C1 segment of cervical spinal cord (tissue), 14 donors: ENCODE data around the gene UBA52.

Source experiments
- DNase-seq, 14 donors: peaks; one replicate each; lab custom pipeline; 2025; lab: John Stamatoyannopoulos, UW

The UBA52 gene

GRCh38 chr19:18608102-18608804, 36.6 kb downstream of the UBA52 start:
- DNase-seq = no peak

GRCh38 chr19:18608805-18609716, 37.4 kb downstream of the UBA52 start:
- DNase-seq = no peak

- no peak for DNase-seq
These were observed 38.0 kb downstream of the UBA52 start for GRCh38 chr19:18609717-18610051.

- DNase-seq = no peak
These were observed 38.5 kb downstream of the UBA52 start for GRCh38 chr19:18610245-18610555.

GRCh38 chr19:18610556-18611326, 39.1 kb downstream of the UBA52 start:
- DNase-seq = no peak

DNA sequence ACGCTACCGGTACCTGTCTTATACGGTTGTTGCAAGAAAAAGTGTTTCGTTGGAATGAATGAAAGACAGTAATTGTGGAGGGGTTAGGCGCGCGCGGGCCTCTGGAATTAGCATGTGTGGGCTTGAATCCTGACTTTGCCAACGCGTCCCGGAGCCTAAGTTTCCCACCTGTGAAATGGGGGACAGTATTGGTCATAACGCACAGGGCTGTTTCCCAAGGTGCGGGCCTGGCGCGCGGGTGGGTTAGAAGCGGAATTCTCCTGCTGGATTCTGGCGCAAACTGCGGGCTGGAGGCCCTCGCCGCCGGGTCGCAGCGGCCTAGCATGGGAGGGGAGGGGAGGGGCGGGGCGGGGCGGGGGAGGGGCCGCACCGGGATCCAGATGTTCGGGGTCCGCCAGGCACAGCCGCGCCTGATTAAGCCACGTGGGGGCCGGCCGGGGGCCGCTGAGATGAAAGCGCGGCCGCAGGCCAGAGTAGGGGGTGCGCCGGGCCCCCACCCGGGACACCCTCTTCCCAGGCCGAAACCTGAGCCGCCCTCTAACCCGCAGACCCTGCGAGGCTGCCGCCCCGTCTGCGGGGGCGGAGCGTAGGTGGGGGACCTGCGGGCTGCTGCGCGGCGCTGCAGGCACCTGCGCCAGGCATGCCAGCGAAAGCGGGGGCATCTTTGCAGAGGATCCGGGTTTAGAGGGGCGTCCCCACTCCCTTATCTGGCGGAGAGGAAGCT, 39.8 kb downstream of the UBA52 start:
- no peak for DNase-seq

DNA sequence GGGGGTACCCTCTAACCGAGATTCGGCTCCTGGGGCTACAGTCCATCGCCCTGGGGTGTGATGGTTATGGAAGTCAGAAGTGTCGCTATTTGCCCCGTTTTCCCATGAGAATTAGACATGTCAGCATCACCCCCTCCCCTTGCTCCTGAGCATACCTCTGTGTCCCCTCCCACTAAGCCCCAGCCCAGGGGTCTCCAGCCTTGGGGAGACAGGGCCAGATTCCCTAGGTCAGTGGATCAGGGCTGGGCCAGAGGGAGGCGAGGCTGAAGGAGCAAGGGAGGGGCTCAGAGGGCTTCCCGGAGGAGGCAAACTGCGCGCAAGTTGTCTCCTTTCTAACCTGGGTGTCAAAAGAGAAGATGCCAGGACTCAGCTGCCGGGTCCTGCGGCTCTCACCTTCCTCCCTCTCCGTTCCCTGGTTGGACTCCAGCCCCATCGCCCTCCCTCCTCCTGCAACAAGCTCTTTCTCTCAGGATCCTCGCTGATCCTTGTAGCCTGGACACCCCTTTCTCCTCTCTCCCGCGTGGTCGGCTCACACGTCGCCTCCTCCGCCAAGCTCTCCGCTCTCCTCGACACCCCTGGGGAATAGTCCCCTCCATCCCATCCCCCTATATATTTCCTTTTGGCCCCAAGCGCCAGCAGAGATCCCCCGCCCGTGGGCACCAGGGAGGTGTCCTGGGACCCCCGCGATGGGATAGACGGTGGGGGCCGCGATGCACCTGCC, 40.6 kb downstream of the UBA52 start:
- no peak for DNase-seq

DNA sequence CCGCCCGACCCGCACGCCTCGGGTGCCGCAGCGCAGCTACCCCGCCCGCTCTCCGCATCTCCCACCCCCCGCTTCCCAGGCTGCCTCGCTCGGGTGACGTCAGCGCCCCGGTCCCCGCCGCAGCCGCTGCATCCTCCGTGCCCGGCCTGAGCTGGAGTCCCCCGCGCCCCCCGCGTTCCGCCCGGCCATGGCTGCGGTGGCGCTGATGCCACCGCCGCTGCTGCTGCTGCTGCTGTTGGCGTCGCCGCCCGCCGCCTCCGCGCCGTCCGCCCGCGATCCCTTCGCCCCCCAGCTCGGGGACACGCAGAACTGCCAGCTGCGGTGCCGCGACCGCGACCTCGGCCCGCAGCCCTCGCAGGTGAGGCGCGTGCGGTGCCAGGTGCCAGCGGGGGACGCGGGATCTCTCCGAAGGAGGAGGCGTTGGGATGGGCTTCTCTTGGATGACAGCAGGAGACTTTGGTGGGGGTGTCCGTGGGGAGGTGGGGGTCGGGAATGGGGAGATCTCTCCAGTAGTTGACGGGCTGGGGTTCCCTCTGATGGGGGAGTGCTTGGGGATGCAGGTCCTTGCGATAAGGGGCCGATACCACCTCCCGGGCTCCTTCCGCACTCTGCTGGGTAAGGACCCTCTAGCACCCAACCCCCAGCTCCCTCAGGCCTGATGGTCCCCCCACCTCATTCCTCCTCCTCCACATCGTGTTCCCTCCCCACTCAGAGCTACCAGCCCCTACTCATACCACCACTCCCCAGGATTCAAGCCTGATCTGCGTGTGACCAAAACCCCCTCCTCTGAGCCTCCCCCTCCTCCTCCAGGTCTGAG, 41.3 kb downstream of the UBA52 start, which contains the start of gene TMEM59L:
Gene TMEM59L (plus strand): TSS at position 99 of the 817 bp plus-strand sequence. CDS start 89 bp downstream, at position 188.
- DNase-seq = peak in 10 of 14 donors; percentile 7 to 45 (median 24)

- DNase-seq = no peak
These were observed 42.1 kb downstream of the UBA52 start for GRCh38 chr19:18613589-18614234.

DNA sequence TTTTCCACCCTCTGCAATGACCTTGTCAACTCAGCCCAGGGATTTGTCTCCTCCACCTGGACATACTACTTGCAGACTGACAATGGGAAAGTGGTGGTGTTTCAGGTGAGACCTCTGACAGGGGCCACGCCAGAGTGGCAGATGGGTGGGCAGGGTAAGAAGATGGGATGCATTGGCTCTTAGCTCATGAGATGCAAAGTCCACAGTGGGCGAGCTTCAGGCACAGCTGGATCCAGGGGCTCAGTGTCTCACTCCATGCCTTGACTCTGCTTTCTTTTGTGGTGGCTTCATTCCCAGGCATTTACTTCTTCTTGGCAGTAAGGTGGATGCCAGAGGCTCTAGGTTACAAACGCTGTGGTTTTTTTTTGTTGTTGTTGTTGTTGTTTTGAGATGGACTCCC, 44.4 kb downstream of the UBA52 start:
- no peak for DNase-seq

- DNase-seq = no peak
These were observed 45.9 kb downstream of the UBA52 start for GRCh38 chr19:18617562-18617961.

DNA sequence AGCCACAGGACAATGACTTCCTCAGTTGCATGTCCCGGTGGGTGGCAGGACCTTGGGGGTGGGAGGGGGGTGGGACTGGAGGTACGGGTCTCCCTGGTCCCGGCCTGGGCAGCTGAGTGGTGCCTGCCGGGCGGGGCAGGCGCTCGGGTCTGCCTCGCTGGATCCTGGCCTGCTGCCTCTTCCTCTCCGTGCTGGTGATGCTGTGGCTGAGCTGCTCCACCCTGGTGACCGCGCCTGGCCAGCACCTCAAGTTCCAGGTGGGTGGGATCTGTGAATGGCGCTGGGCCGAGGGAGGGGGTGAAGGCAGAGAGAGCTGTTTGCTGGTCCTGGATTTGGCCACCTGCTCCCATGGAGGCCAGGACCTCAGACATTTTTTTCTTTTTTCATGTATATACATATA, 46.6 kb downstream of the UBA52 start:
- DNase-seq = no peak

DNA sequence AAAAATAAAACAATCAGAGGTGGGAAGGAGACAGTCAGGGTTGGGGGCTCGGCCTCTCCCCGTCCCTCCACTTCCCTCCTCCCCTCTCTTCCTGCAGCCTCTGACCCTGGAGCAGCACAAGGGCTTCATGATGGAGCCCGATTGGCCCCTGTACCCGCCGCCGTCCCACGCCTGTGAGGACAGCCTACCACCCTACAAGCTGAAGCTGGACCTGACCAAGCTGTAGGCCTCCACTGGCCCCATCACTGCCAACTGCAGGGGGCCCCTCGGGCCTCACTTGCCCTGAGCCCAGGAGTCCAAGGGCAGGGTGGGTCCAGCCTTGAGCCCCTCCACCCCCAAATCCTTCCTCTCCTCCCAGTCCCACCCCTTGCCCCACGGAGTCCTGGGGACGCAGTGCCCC, 48.7 kb downstream of the UBA52 start:
- no peak for DNase-seq

- no peak for DNase-seq
These were observed 49.2 kb downstream of the UBA52 start for GRCh38 chr19:18620902-18621301.

- no peak for DNase-seq
These were observed 55.2 kb downstream of the UBA52 start for GRCh38 chr19:18626906-18627305.
